Measurements from ENCODE around the gene ITPK1.

DNA sequence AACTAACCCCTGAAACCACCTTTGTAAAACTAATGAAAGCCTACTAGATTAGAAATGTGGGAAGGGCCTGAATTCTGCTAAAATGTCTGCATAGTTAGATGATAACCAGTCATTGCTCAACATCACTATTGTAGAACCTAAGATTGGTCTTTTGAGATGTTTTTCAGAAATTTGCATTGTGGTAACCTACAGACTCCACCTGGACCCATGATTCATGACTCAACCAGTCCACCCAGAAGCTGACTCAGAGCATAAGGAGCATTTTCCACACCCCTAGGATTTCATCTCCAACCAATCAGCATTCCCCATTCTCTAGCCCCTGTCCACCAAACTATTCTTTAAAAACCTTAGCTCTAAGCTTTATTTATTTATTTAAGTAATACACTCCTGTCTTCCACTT lies 223.1 kb downstream of the ITPK1 start:
- TF ChIP-seq CTCF (IDR thresholded peaks at IDR 0.05) (no peak), POLR2AphosphoS5 (IDR thresholded peaks at IDR 0.05) (no peak), POLR2A (IDR thresholded peaks at IDR 0.05) (no peak), EP300 (IDR thresholded peaks at IDR 0.05) (no peak)

Data from stomach (tissue), 4 donors.